DOHH2 (cell line): ENCODE measurements around the gene MICAL1.

ENCODE experiments used
- H3F3A ChIP-seq: fragments of 200-600 bp; sonication (generic), shearing (Covaris generic); 2 replicates; pipeline ENCODE4 v1.6.0; 2016; ENCODE audit warnings: antibody characterized with exemption, mild to moderate bottlenecking; ENCODE audit not compliant: control insufficient read depth, insufficient read depth
- H3K27ac ChIP-seq: fragments of 200-600 bp; sonication (generic); 2 replicates; pipeline ENCODE4 v1.5.1; 2014; ENCODE audit warnings: low read depth, mild to moderate bottlenecking, low read length, moderate library complexity
- H3K27me3 ChIP-seq: fragments of 200-600 bp; sonication (generic); 2 replicates; pipeline ENCODE4 v1.6.1; 2014; ENCODE audit warnings: mild to moderate bottlenecking, low read length, mixed read lengths; ENCODE audit not compliant: control insufficient read depth
- H3K36me3 ChIP-seq: fragments of 200-600 bp; sonication (generic); 2 replicates; pipeline ENCODE4 v1.6.1; 2014; ENCODE audit warnings: mild to moderate bottlenecking, low read length, moderate library complexity, mixed read lengths; ENCODE audit not compliant: control insufficient read depth
- H3K4me1 ChIP-seq: fragments of 200-600 bp; sonication (generic); 2 replicates; pipeline ENCODE4 v1.6.1; 2014; ENCODE audit warnings: mild to moderate bottlenecking, low read length, mixed read lengths; ENCODE audit not compliant: control insufficient read depth
- H3K4me2 ChIP-seq: fragments of 200-600 bp; sonication (generic); 2 replicates; pipeline ENCODE4 v1.6.0; 2014; ENCODE audit warnings: mild to moderate bottlenecking, low read length, moderate library complexity
- H3K4me3 ChIP-seq: fragments of 200-600 bp; sonication (generic); 2 replicates; pipeline ENCODE4 v1.5.1; 2014; ENCODE audit warnings: mild to moderate bottlenecking, low read length, mixed read lengths
- H3K79me2 ChIP-seq: fragments of 200-600 bp; sonication (generic); 2 replicates; pipeline ENCODE4 v1.6.1; 2014; ENCODE audit warnings: mild to moderate bottlenecking, low read length, mixed read lengths; ENCODE audit not compliant: control insufficient read depth
- H3K9me2 ChIP-seq: fragments of 200-600 bp; sonication (generic); replicated peaks from 2 replicates; pipeline ENCODE4 v1.6.1; 2014; ENCODE audit warnings: mild to moderate bottlenecking, low read length, mixed read lengths; ENCODE audit not compliant: control insufficient read depth
- H3K9me3 ChIP-seq: fragments of 200-600 bp; sonication (generic); 2 replicates; pipeline ENCODE4 v1.6.1; 2014; ENCODE audit warnings: antibody characterized with exemption, low read length, mixed read lengths; ENCODE audit not compliant: control insufficient read depth, insufficient read depth
- H4K20me1 ChIP-seq: fragments of 200-600 bp; sonication (generic); 2 replicates; pipeline ENCODE4 v1.6.0; 2014; ENCODE audit warnings: low read depth, mild to moderate bottlenecking, antibody characterized with exemption, low read length, moderate library complexity; ENCODE audit not compliant: control insufficient read depth, insufficient read depth
- CTCF ChIP-seq: fragments of 200-600 bp; sonication (generic); IDR thresholded peaks from one replicate; pipeline ENCODE4 v1.5.1; 2014; ENCODE audit warnings: antibody characterized with exemption, mild to moderate bottlenecking, low read depth, low read length; ENCODE audit not compliant: poor library complexity, severe bottlenecking
- EZH2phosphoT487 ChIP-seq: fragments of 200-600 bp; sonication (generic); IDR thresholded peaks from 2 replicates; pipeline ENCODE4 v1.6.1; 2017; ENCODE audit warnings: borderline replicate concordance, mild to moderate bottlenecking, antibody characterized with exemption, low read length, moderate library complexity, mixed read lengths

The MICAL1 gene

GRCh38 chr6:109482905-109483734, 27.5 kb upstream of the MICAL1 start, which contains the start of gene ZBTB24:
ZBTB24 (minus strand) TSS chr6:109483219; CDS start chr6:109482026, 1,193 bp downstream.
- H3K27ac ChIP-seq, result peak within 1 kb of the TSS; percentile 48
- peak within 1 kb of the TSS; percentile 75 for H3K4me2 ChIP-seq
- no peaks in the 10 kb centered on the region; the same call in 1 of the 2 replicates for H3K27me3 ChIP-seq
- no peaks in the 10 kb centered on the region for H3K9me2 ChIP-seq
- no peak for TF ChIP-seq EZH2phosphoT487
- TF ChIP-seq CTCF, result no peak
- no peaks in the 10 kb centered on the region for H3K9me3 ChIP-seq
- H3K36me3 ChIP-seq, result peaks cover 38% of the 10 kb centered on the region
- peaks cover 47% of the 10 kb centered on the region for H3K4me1 ChIP-seq
- peak within 1 kb of the TSS; percentile 91 for H3K4me3 ChIP-seq
- peaks cover 4% of the 10 kb centered on the region for H3F3A ChIP-seq
- H3K79me2 ChIP-seq, result peaks cover 48% of the 10 kb centered on the region
- H4K20me1 ChIP-seq, result peaks cover 11% of the 10 kb centered on the region

- H3K27me3 ChIP-seq, result no peaks in the 10 kb centered on the region; the same call in 1 of the 2 replicates
- H3K4me1 ChIP-seq, result peaks cover 57% of the 10 kb centered on the region
- no peak for TF ChIP-seq CTCF
- no peaks in the 10 kb centered on the region for H3K9me3 ChIP-seq
- H3K79me2 ChIP-seq, result peaks cover 69% of the 10 kb centered on the region
- H3K36me3 ChIP-seq, result peaks cover 58% of the 10 kb centered on the region
- H3K9me2 ChIP-seq, result no peaks in the 10 kb centered on the region
- no peak overlapping the region for H3K27ac ChIP-seq
- H3K4me2 ChIP-seq, result peak overlapping the region; percentile 62
- peaks cover 4% of the 10 kb centered on the region for H3F3A ChIP-seq
- H3K4me3 ChIP-seq, result peak overlapping the region; percentile 91
- H4K20me1 ChIP-seq, result peaks cover 15% of the 10 kb centered on the region
These were observed 25.5 kb upstream of the MICAL1 start for GRCh38 chr6:109480993-109481480.

- TF ChIP-seq EZH2phosphoT487, result no peak
- TF ChIP-seq CTCF, result no peak
- Histone ChIP-seq H3K27me3 (no peaks in the 10 kb centered on the region; the same call in 1 of the 2 replicates), H3K9me2 (no peaks in the 10 kb centered on the region), H3F3A (peaks cover 4% of the 10 kb centered on the region), H3K4me2 (peak overlapping the region; percentile 62), H3K27ac (no peak overlapping the region), H4K20me1 (peaks cover 15% of the 10 kb centered on the region), H3K4me3 (peak overlapping the region; percentile 54), H3K79me2 (peaks cover 83% of the 10 kb centered on the region), H3K9me3 (no peaks in the 10 kb centered on the region), H3K4me1 (peaks cover 53% of the 10 kb centered on the region), H3K36me3 (peaks cover 78% of the 10 kb centered on the region)
These were observed 23.5 kb upstream of the MICAL1 start for GRCh38 chr6:109478841-109479624.
